Mammary epithelial cell (primary cell): Measurements from ENCODE around the gene TIPARP.

Experiments
- CTCF ChIP-seq, 2 donors: IDR thresholded peaks in 1 of 2; conservative IDR thresholded peaks in 1 of 2; 2 replicates each; pipeline ENCODE4 v1.5.1; 2011 to 2012; ENCODE audit warnings: inconsistent platforms in 2 of 2, low read length in 2 of 2, mild to moderate bottlenecking in 2 of 2, control low read depth in 1 of 2, low read depth in 1 of 2; ENCODE audit not compliant: insufficient read depth in 1 of 2; ENCODE audit errors: extremely low read depth in 1 of 2
- EZH2 ChIP-seq: IDR thresholded peaks from 2 replicates; pipeline ENCODE4 v1.6.1; 2012; ENCODE audit warnings: low read length, inconsistent platforms, borderline replicate concordance

GRCh38 chr3:156744631-156745030 is 70.2 kb downstream of the TIPARP start:
- TF ChIP-seq CTCF (conservative IDR thresholded peaks at IDR 0.05 in 1 of 2, IDR thresholded peaks at IDR 0.05 in 1 of 2; ENCODE audit: extremely low read depth in 1 of 2, insufficient read depth in 1 of 2, low read depth in 1 of 2, low read length in 2 of 2) (no peak), EZH2 (no peak)
